HepG2 (cell line): ENCODE measurements around the gene NOC2L. TPM values are rescaled to one million over a fixed set of nuclear protein-coding genes. Genes with fewer than 3 reads are reported as not detected.

Experiments
- ATF7 ChIP-seq, 2 experiments: fragments of 450-650 bp in 1 of 2; sonication (generic) in 1 of 2; formaldehyde crosslinking in 1 of 2; IDR thresholded peaks; 2 replicates each; pipeline versions ENCODE4 v1.4.0 to v1.6.1; 2016 to 2020; ENCODE audit warnings: antibody characterized with exemption in 1 of 2, mild to moderate bottlenecking in 1 of 2, missing genetic modification reagents in 1 of 2
- FOSL1 ChIP-seq: sonication (generic); formaldehyde crosslinking; IDR thresholded peaks from 2 replicates; pipeline ENCODE4 v1.9.0; 2021; ENCODE audit warnings: missing genetic modification reagents, borderline replicate concordance
- FOXK1 ChIP-seq: sonication (generic); formaldehyde crosslinking; IDR thresholded peaks from 2 replicates; pipeline ENCODE4 v1.4.0; 2020; ENCODE audit warnings: low read depth, missing genetic modification reagents, borderline replicate concordance
- IKZF4 ChIP-seq: sonication (generic); formaldehyde crosslinking; IDR thresholded peaks from 2 replicates; pipeline ENCODE4 v1.5.1; 2020; ENCODE audit warnings: borderline replicate concordance, mild to moderate bottlenecking, low read depth, missing genetic modification reagents; ENCODE audit errors: not compliant biosample characterization
- PHF20 ChIP-seq: sonication (generic); formaldehyde crosslinking; IDR thresholded peaks from 2 replicates; pipeline ENCODE4 v1.5.0; 2020; ENCODE audit warnings: mild to moderate bottlenecking, missing genetic modification reagents
- SRSF1 ChIP-seq: fragments of 200-400 bp; formaldehyde crosslinking; optimal IDR thresholded peaks from 2 replicates; pipeline ENCODE3; 2017; ENCODE audit warnings: mild to moderate bottlenecking, low read depth, low read length, moderate library complexity
- TARDBP ChIP-seq: sonication (generic); formaldehyde crosslinking; IDR thresholded peaks from 2 replicates; pipeline ENCODE4 v1.8.0; 2022; ENCODE audit warnings: mild to moderate bottlenecking, missing genetic modification reagents
- TBX2 ChIP-seq: sonication (generic); formaldehyde crosslinking; IDR thresholded peaks from 2 replicates; pipeline ENCODE4 v1.5.0; 2020; ENCODE audit warnings: missing genetic modification reagents, mild to moderate bottlenecking, borderline replicate concordance
- ZC3H13 ChIP-seq: sonication (generic); formaldehyde crosslinking; IDR thresholded peaks from 2 replicates; pipeline ENCODE4 v1.8.1; 2023; ENCODE audit warnings: mild to moderate bottlenecking, missing genetic modification reagents, moderate library complexity
- ZFX ChIP-seq: sonication (generic); formaldehyde crosslinking; IDR thresholded peaks from 2 replicates; pipeline ENCODE4 v1.4.0; 2020; ENCODE audit warnings: mild to moderate bottlenecking, low read depth, missing genetic modification reagents, moderate library complexity
- ZNF451 ChIP-seq: sonication (generic); formaldehyde crosslinking; IDR thresholded peaks from 2 replicates; pipeline ENCODE4 v1.5.0; 2020; ENCODE audit warnings: mild to moderate bottlenecking, missing genetic modification reagents
- ZNF546 ChIP-seq: sonication (generic); formaldehyde crosslinking; conservative IDR thresholded peaks from 2 replicates; pipeline ENCODE4 v1.8.1; 2023; ENCODE audit warnings: mild to moderate bottlenecking, missing genetic modification reagents
- ZNF761 ChIP-seq: sonication (generic); formaldehyde crosslinking; conservative IDR thresholded peaks from 2 replicates; pipeline ENCODE4 v1.4.0; 2020; ENCODE audit warnings: mild to moderate bottlenecking, missing genetic modification reagents
- polyA plus RNA-seq, 8 experiments: library from polyadenylated mRNA; depleted of rRNA in 3 of 8; stranded (reverse) in 7 of 8; unstranded in 1 of 8; fragments of >200 nt; fragmentation: Illumina TruSeq in 4 of 8; extraction: Trizol in 4 of 8; gene quantifications; 2 replicates each; pipeline versions ENCODE4 v1.2.1 to v1.2.3, GENCODE V29; 2011 to 2016; ENCODE audit warnings: low read depth in 4 of 8, missing spikeins in 1 of 8, mixed read lengths in 1 of 8; ENCODE audit not compliant: insufficient read depth in 1 of 8
- total RNA-seq, 5 experiments: library from RNA; depleted of rRNA; stranded (reverse); fragments of >200 nt; fragmentation: Illumina TruSeq; extraction: Trizol; gene quantifications; 2 replicates each; pipeline ENCODE4 v1.2.3, GENCODE V29; 2016; ENCODE audit warnings: low read depth in 1 of 5
- TF ChIP-seq, protein P1 (sequence below): sonication (generic); formaldehyde crosslinking; IDR thresholded peaks from 2 replicates; pipeline ENCODE4 v1.4.0; 2020; ENCODE audit warnings: mild to moderate bottlenecking, missing genetic modification reagents
- TF ChIP-seq, protein P2 (sequence below): IDR thresholded peaks from 2 replicates; pipeline ENCODE4 v1.6.1; 2016; ENCODE audit warnings: missing compliant biosample characterization, missing genetic modification reagents, borderline replicate concordance
- TF ChIP-seq, protein P3 (sequence below): sonication (generic); formaldehyde crosslinking; IDR thresholded peaks from 2 replicates; pipeline ENCODE4 v1.5.1; 2020; ENCODE audit warnings: mild to moderate bottlenecking, missing genetic modification reagents, borderline replicate concordance
- TF ChIP-seq, protein P4 (sequence below): sonication (generic); formaldehyde crosslinking; conservative IDR thresholded peaks from 2 replicates; pipeline ENCODE4 v1.8.0; 2022; ENCODE audit warnings: mild to moderate bottlenecking, moderate library complexity, missing genetic modification reagents
- TF ChIP-seq, protein P5 (sequence below): IDR thresholded peaks from 2 replicates; pipeline ENCODE4 v1.6.1; 2016
- TF ChIP-seq, protein P6 (sequence below): sonication (generic); formaldehyde crosslinking; IDR thresholded peaks from 2 replicates; pipeline ENCODE4 v1.4.0; 2020; ENCODE audit warnings: missing genetic modification reagents

The NOC2L gene
- total and polyA plus RNA-seq, 2 of the 13 experiments (the other 11 are each of a cell fraction or from before 2014, with no cell fraction given) = 32.0 to 103 TPM

DNA sequence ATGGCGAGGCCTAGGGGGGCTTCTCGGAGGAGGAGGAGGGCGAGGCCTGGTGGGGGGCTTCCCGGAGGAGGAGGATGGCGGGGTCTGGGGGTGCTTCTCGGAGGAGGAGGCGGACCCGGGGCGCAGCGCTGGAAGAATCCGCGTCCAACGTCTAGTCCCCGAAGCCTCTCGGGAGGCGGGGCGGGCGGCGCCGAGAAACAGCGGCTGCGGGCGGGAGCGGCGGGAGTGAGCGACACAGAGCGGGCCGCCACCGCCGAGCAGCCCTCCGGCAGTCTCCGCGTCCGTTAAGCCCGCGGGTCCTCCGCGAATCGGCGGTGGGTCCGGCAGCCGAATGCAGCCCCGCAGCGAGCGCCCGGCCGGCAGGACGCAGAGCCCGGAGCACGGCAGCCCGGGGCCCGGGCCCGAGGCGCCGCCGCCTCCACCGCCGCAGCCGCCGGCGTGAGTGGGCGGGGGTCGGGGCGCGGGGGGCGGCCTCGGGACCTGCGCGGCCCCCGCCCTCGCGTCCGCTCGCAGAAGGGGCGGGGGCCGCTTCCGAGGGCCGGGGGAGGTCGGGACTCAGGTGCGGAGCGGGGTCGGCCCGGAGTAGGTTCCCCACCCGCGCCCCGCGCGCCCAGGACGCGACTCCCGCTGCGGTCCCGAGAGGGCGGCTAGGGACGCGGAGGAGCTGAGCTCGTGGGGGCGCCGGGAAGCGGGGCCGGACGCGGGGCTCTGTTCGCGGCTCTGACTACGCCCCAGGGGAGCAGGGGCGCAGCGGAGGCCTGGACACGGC is 1.5 kb upstream of the NOC2L start, which contains the start of gene KLHL17 (continued):
- TF ChIP-seq ATF7 (IDR thresholded peaks at IDR 0.05) (no peak), ATF7 (CRISPR knock-in tag; IDR thresholded peaks at IDR 0.05) (no peak), PHF20 (CRISPR knock-in tag) (peak; percentile 27; the same call in 1 of the 2 replicates), ZFX (CRISPR knock-in tag) (peak; percentile 54), ZNF546 (CRISPR knock-in tag) (no peak; the same call in 1 of the 2 replicates), FOXK1 (CRISPR knock-in tag) (0 out of 2 replicates have a peak, but pooled peaks have one; percentile 30), TBX2 (CRISPR knock-in tag) (peak; percentile 41; the same call in 1 of the 2 replicates), FOSL1 (CRISPR knock-in tag) (no peak), ZC3H13 (CRISPR knock-in tag) (peak; percentile 50; the same call in 1 of the 2 replicates), ZNF451 (CRISPR knock-in tag) (0 out of 2 replicates have a peak, but pooled peaks have one; percentile 42), IKZF4 (CRISPR knock-in tag) (no peak), ZNF761 (CRISPR knock-in tag) (0 out of 2 replicates have a peak, but pooled peaks have one; percentile 16), TARDBP (no peak), SRSF1 (peak; percentile 44)
- TF ChIP-seq, protein P1, sequence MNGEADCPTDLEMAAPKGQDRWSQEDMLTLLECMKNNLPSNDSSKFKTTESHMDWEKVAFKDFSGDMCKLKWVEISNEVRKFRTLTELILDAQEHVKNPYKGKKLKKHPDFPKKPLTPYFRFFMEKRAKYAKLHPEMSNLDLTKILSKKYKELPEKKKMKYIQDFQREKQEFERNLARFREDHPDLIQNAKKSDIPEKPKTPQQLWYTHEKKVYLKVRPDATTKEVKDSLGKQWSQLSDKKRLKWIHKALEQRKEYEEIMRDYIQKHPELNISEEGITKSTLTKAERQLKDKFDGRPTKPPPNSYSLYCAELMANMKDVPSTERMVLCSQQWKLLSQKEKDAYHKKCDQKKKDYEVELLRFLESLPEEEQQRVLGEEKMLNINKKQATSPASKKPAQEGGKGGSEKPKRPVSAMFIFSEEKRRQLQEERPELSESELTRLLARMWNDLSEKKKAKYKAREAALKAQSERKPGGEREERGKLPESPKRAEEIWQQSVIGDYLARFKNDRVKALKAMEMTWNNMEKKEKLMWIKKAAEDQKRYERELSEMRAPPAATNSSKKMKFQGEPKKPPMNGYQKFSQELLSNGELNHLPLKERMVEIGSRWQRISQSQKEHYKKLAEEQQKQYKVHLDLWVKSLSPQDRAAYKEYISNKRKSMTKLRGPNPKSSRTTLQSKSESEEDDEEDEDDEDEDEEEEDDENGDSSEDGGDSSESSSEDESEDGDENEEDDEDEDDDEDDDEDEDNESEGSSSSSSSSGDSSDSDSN = peak; percentile 68
- TF ChIP-seq, protein P2, sequence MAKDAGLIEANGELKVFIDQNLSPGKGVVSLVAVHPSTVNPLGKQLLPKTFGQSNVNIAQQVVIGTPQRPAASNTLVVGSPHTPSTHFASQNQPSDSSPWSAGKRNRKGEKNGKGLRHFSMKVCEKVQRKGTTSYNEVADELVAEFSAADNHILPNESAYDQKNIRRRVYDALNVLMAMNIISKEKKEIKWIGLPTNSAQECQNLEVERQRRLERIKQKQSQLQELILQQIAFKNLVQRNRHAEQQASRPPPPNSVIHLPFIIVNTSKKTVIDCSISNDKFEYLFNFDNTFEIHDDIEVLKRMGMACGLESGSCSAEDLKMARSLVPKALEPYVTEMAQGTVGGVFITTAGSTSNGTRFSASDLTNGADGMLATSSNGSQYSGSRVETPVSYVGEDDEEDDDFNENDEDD (CRISPR knock-in tag) = peak; percentile 69; the same call in 1 of the 2 replicates
- TF ChIP-seq, protein P3, sequence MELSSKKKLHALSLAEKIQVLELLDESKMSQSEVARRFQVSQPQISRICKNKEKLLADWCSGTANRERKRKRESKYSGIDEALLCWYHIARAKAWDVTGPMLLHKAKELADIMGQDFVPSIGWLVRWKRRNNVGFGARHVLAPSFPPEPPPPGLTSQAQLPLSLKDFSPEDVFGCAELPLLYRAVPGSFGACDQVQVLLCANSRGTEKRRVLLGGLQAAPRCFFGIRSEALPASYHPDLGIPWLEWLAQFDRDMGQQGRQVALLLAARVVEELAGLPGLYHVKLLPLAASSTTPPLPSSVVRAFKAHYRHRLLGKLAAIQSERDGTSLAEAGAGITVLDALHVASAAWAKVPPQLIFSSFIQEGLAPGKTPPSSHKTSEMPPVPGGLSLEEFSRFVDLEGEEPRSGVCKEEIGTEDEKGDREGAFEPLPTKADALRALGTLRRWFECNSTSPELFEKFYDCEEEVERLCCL = no peak
- TF ChIP-seq, protein P4, sequence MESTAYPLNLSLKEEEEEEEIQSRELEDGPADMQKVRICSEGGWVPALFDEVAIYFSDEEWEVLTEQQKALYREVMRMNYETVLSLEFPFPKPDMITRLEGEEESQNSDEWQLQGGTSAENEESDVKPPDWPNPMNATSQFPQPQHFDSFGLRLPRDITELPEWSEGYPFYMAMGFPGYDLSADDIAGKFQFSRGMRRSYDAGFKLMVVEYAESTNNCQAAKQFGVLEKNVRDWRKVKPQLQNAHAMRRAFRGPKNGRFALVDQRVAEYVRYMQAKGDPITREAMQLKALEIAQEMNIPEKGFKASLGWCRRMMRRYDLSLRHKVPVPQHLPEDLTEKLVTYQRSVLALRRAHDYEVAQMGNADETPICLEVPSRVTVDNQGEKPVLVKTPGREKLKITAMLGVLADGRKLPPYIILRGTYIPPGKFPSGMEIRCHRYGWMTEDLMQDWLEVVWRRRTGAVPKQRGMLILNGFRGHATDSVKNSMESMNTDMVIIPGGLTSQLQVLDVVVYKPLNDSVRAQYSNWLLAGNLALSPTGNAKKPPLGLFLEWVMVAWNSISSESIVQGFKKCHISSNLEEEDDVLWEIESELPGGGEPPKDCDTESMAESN (CRISPR knock-in tag) = 0 out of 2 replicates have a peak, but pooled peaks have one; percentile 34
- TF ChIP-seq, protein P5, sequence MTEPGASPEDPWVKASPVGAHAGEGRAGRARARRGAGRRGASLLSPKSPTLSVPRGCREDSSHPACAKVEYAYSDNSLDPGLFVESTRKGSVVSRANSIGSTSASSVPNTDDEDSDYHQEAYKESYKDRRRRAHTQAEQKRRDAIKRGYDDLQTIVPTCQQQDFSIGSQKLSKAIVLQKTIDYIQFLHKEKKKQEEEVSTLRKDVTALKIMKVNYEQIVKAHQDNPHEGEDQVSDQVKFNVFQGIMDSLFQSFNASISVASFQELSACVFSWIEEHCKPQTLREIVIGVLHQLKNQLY (CRISPR knock-in tag) = no peak
- TF ChIP-seq, protein P6, sequence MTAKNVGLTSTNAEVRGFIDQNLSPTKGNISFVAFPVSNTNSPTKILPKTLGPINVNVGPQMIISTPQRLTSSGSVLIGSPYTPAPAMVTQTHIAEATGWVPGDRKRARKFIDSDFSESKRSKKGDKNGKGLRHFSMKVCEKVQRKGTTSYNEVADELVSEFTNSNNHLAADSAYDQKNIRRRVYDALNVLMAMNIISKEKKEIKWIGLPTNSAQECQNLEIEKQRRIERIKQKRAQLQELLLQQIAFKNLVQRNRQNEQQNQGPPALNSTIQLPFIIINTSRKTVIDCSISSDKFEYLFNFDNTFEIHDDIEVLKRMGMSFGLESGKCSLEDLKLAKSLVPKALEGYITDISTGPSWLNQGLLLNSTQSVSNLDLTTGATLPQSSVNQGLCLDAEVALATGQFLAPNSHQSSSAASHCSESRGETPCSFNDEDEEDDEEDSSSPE (CRISPR knock-in tag) = peak; percentile 68
